Inflammatory macrophage treated with lipopolysaccharide for 4 hours (primary cell): Measurements from ENCODE around the gene ADCY5.
"Not testable (repeated sequence)": the region's sequence is repeated elsewhere in the genome, so short reads cannot be mapped to it uniquely, and the experiment has no call there.

Source experiments
- DNase-seq: peaks from one replicate; pipeline ENCODE4 v3.0.0-alpha.2; 2020

Gene ADCY5

DNA sequence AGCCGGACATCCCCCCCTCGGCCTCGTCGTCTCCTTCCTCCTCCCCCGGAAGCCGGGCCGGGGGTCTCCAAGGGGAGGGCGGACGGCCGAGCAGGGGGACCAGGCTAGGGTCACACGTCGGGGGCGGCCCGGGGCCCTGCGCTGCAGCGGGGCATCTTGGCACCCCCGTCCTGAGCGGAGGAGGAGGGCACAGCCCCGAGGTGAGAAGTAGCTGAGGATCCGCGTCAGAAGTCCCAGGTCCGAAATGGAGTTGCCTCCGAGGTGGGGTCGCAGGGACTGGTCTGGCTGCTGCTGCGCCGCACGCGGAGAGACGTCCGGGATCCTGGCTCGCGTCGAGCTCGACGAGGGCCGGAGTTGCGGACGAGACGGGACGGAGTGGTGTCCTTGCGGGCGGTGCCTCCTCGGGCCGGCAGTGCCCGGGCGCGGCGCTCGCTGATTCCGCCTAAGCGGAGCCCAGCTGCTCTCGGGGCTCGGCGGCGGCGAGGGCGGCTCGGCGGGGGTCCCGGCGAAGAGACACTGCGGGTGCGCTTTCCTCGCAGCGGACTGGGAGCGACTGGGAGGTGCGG is at the start of gene ADCY5:
Gene ADCY5 (minus strand): TSS at position 555 of the 566 bp plus-strand sequence. CDS start 545 bp downstream, at position 10.
- peak; percentile 6 for DNase-seq

- no peak for DNase-seq
These were observed 45.0 kb upstream of the ADCY5 start for GRCh38 chr3:123493912-123494311.

- DNase-seq, result no peak
These were observed 43.2 kb upstream of the ADCY5 start for GRCh38 chr3:123491966-123492587.

GRCh38 chr3:123489400-123490004 is 40.6 kb upstream of the ADCY5 start:
- DNase-seq, result peak; percentile 40

- DNase-seq, result no peak
These were observed 39.9 kb upstream of the ADCY5 start for GRCh38 chr3:123488645-123489347.

- not testable (repeated sequence) for DNase-seq
These were observed 38.2 kb upstream of the ADCY5 start for GRCh38 chr3:123487063-123487462.

DNA sequence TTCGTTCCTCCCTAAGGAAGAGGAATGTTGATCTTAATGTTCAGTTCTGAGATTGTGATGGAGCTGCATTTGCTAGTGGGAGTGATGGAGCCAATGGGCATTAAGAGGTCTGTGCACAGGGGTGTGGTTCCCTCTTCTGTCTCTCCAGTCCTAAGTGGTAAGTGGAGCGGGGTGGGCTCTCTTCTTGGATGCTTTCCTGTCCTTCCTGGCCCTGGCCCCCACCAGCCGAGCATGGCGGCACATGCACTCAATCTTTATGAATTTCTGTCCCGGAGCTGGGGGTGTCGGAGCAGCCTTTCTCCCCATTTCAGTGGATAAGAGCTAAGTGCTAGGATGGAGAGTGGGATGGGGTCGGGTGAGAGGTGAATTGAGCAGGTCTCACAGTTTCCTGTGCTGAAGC is 37.6 kb upstream of the ADCY5 start:
- no peak for DNase-seq

- no peak for DNase-seq
These were observed 36.7 kb upstream of the ADCY5 start for GRCh38 chr3:123485551-123485950.

DNA sequence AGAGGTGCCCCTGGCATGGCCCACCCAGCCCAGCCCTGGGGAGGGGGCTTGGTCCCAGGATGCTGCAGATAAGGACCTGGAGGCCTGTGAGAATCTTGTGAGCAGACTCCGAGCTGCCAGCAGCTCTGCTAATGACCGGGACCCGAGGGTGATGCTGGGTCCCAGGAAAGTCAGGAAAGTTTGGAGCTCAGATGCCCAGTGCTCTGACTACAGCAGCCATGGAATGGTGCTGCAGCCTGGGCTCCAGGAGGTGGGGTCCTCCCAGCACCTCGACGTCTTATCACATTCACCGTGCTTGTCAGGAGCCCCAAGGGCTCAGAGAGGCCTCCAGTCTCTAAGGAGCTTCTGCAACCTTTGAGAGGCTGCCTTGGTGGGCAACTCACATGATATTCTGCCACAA is 34.3 kb upstream of the ADCY5 start:
- DNase-seq, result no peak

DNA sequence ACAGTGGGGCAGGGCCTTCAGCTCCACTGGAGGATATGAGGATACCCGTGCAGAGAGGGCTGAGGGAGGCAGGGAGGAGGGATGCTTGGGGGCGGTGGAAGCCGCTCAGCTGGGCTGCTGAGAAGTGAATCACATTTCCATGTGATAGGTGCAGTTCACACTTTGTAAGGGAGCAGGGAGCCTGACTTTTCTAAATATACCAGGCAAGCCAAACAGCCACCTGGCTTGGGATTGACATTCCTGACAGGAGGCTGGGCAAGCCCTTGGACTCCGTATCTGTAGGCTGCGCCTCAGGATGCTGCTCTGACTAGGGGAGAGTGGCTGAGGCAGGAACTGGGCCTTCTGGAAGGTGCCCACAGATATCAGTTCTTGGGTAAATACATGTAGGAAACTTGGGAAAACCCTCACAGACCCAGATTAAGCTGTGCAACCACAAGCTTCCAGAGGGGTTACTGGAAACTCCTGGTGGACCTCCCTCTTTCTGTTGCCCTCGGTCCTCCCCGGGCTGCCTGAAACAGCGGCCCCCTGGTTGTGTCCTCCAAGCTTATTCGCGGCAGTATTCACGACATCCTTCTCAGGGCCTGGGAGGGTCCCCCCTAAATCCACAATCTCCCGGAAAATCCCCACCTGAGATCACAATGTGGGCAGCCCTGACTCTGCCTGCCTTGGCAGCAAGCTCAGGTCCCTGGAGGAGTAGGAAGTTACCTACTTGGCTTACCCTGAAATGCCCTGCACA is 33.0 kb upstream of the ADCY5 start:
- DNase-seq, result no peak

DNA sequence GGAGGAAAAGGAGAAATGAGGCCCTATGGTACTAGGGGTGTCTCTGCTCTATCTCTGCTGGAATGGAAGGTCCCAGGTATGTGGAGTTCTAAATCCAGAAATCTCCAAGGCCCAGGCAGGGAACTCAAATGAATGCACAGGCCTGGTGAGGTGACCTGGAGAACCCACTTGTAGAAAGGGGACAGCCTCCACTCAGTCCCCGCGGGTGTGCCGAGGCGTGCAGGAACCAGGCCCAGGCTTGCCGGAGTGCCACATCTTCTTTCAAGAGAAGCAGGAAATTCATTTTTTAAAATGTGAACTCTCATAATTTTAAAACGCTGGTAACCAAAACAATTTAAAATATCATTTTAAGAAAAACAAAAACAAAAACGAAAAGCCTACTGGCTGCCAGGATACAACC is 32.2 kb upstream of the ADCY5 start:
- no peak for DNase-seq

- DNase-seq, result no peak
These were observed 31.5 kb upstream of the ADCY5 start for GRCh38 chr3:123480428-123480827.

- DNase-seq, result no peak
These were observed 31.0 kb upstream of the ADCY5 start for GRCh38 chr3:123479891-123480290.

DNA sequence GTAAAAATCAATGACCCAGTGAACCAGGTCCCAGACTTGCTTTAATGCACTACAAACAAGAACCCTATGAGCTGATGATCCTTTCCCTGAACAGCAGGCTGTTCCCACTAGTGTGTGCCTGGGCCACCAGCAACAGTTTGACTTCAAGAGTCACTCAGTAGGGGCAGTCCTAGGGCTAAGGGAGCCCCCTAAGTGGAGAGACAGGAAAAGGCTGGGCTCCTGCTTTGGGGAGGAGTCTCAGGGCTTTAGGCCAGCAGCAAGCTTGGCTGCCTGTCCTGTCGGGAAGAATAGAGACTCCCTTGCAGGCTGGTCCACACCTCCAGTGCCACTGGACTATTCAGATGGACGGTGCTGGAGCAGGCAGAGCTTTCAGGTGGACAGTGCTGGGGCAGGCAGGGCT is 29.4 kb upstream of the ADCY5 start:
- no peak for DNase-seq

GRCh38 chr3:123476967-123477750 is 28.3 kb upstream of the ADCY5 start:
- DNase-seq, result no peak

DNA sequence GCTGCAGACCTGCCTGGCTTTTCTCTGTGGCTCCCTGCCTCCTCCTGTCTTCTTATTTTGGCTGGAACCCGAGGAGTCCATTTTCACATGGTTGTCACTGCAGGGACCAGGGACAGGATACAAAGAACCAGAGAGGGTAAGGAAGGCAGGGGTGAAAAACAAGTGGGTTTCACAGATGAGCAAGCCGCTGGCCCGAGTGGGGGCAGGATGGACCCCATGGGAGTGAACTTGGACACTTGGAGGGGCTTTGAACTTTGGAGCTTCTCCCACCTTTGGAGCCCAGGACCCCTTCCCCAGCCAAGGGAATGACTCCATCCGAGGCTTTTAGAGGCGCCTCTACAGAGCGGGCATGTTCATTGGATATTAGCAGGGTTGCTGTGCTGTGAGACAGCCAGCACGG is 26.9 kb upstream of the ADCY5 start:
- DNase-seq, result no peak

GRCh38 chr3:123471106-123471505 is 22.2 kb upstream of the ADCY5 start:
- DNase-seq, result no peak

GRCh38 chr3:123469323-123469995 is 20.6 kb upstream of the ADCY5 start:
- DNase-seq, result no peak

GRCh38 chr3:123467046-123467445 is 18.2 kb upstream of the ADCY5 start:
- no peak for DNase-seq

DNA sequence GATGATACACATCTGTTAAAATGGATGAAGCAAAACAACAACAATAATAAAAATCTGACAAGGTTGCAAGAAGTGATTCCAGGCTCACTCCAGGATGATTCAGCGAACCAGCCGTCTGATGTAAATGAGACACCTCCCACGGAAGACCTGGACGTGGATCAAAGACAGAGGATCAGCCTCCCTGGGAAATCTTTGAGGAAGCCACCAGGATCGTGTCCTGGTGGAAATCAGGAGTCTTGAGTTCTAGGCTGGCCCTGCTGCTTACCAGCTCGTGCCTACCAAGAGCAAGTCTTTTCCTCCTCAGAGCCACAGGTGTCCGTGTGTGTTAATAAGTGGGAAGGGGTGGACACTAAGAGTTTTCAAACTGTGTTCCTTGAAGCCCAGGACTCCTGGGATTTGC is 15.3 kb upstream of the ADCY5 start:
- DNase-seq, result no peak

GRCh38 chr3:123459862-123460261 is 11.0 kb upstream of the ADCY5 start:
- DNase-seq, result no peak

- DNase-seq, result no peak
These were observed 9.4 kb upstream of the ADCY5 start for GRCh38 chr3:123458255-123458654.
